ENCODE results near the gene PLA2G4A.

The PLA2G4A gene

GRCh38 chr1:186982116-186982515 is 153.4 kb downstream of the PLA2G4A start:
- no peak overlapping the region for H3K4me3 ChIP-seq (ENCODE audit: insufficient read depth, low read depth, low read length)
- H3K27ac ChIP-seq (ENCODE audit: insufficient read depth, low read depth, low read length, poor library complexity, severe bottlenecking), result no peak overlapping the region
- no peaks in the 10 kb centered on the region for H3K9me3 ChIP-seq (ENCODE audit: control insufficient read depth, low read length)
- H3K36me3 ChIP-seq (ENCODE audit: control insufficient read depth, insufficient read depth, low read length), result no peaks in the 10 kb centered on the region
- H3K27me3 ChIP-seq (ENCODE audit: control insufficient read depth, insufficient read depth, low read length, poor library complexity, severe bottlenecking), result no peaks in the 10 kb centered on the region
- WGBS, 2 experiments, result 94 to 95% methylated on average over 3 of the region's 3 CpGs
- no peaks in the 10 kb centered on the region for H3K4me1 ChIP-seq (ENCODE audit: control insufficient read depth, insufficient read depth, low read length)

- no peak overlapping the region for H3K27ac ChIP-seq (ENCODE audit: insufficient read depth, low read depth, low read length, poor library complexity, severe bottlenecking)
These were observed 154.6 kb downstream of the PLA2G4A start for GRCh38 chr1:186983327-186983726.

GRCh38 chr1:186984959-186985358 is 156.2 kb downstream of the PLA2G4A start:
- Histone ChIP-seq H3K4me1 (ENCODE audit: control insufficient read depth, insufficient read depth, low read length) (no peaks in the 10 kb centered on the region), H3K9me3 (ENCODE audit: control insufficient read depth, low read length) (no peaks in the 10 kb centered on the region), H3K27me3 (ENCODE audit: control insufficient read depth, insufficient read depth, low read length, poor library complexity, severe bottlenecking) (no peaks in the 10 kb centered on the region), H3K4me3 (ENCODE audit: insufficient read depth, low read depth, low read length) (no peak overlapping the region), H3K27ac (ENCODE audit: insufficient read depth, low read depth, low read length, poor library complexity, severe bottlenecking) (no peak overlapping the region), H3K36me3 (ENCODE audit: control insufficient read depth, insufficient read depth, low read length) (no peaks in the 10 kb centered on the region)
- 62 to 64% methylated on average over 4 of the region's 4 CpGs for WGBS, 2 experiments

More at GRCh38 chr1:186983327-186983726, 154.6 kb downstream of the PLA2G4A start:
- H3K4me3 ChIP-seq (ENCODE audit: insufficient read depth, low read depth, low read length), result no peak overlapping the region
- no peaks in the 10 kb centered on the region for H3K27me3 ChIP-seq (ENCODE audit: control insufficient read depth, insufficient read depth, low read length, poor library complexity, severe bottlenecking)
- H3K36me3 ChIP-seq (ENCODE audit: control insufficient read depth, insufficient read depth, low read length), result no peaks in the 10 kb centered on the region
- WGBS, 2 experiments, result 91% methylated on average over 4 of the region's 4 CpGs
- no peaks in the 10 kb centered on the region for H3K4me1 ChIP-seq (ENCODE audit: control insufficient read depth, insufficient read depth, low read length)
- no peaks in the 10 kb centered on the region for H3K9me3 ChIP-seq (ENCODE audit: control insufficient read depth, low read length)

- WGBS, 2 experiments, result 32 to 34% methylated on average over 2 of the region's 2 CpGs
- no peaks in the 10 kb centered on the region for H3K36me3 ChIP-seq (ENCODE audit: control insufficient read depth, insufficient read depth, low read length)
- H3K4me3 ChIP-seq (ENCODE audit: insufficient read depth, low read depth, low read length), result no peak overlapping the region
- no peaks in the 10 kb centered on the region for H3K27me3 ChIP-seq (ENCODE audit: control insufficient read depth, insufficient read depth, low read length, poor library complexity, severe bottlenecking)
- H3K27ac ChIP-seq (ENCODE audit: insufficient read depth, low read depth, low read length, poor library complexity, severe bottlenecking), result no peak overlapping the region
- H3K9me3 ChIP-seq (ENCODE audit: control insufficient read depth, low read length), result no peaks in the 10 kb centered on the region
- no peaks in the 10 kb centered on the region for H3K4me1 ChIP-seq (ENCODE audit: control insufficient read depth, insufficient read depth, low read length)
These were observed 157.2 kb downstream of the PLA2G4A start for GRCh38 chr1:186985889-186986491.

GRCh38 chr1:186987065-186987464 is 158.3 kb downstream of the PLA2G4A start:
- 82 to 84% methylated on average over 5 of the region's 5 CpGs for WGBS, 2 experiments
- no peak overlapping the region for H3K4me3 ChIP-seq (ENCODE audit: insufficient read depth, low read depth, low read length)
- H3K9me3 ChIP-seq (ENCODE audit: control insufficient read depth, low read length), result no peaks in the 10 kb centered on the region
- no peaks in the 10 kb centered on the region for H3K27me3 ChIP-seq (ENCODE audit: control insufficient read depth, insufficient read depth, low read length, poor library complexity, severe bottlenecking)
- no peak overlapping the region for H3K27ac ChIP-seq (ENCODE audit: insufficient read depth, low read depth, low read length, poor library complexity, severe bottlenecking)
- no peaks in the 10 kb centered on the region for H3K36me3 ChIP-seq (ENCODE audit: control insufficient read depth, insufficient read depth, low read length)
- H3K4me1 ChIP-seq (ENCODE audit: control insufficient read depth, insufficient read depth, low read length), result no peaks in the 10 kb centered on the region

- no peak overlapping the region for H3K4me3 ChIP-seq (ENCODE audit: insufficient read depth, low read depth, low read length)
- no peaks in the 10 kb centered on the region for H3K36me3 ChIP-seq (ENCODE audit: control insufficient read depth, insufficient read depth, low read length)
- H3K27ac ChIP-seq (ENCODE audit: insufficient read depth, low read depth, low read length, poor library complexity, severe bottlenecking), result no peak overlapping the region
- no peaks in the 10 kb centered on the region for H3K4me1 ChIP-seq (ENCODE audit: control insufficient read depth, insufficient read depth, low read length)
- no peaks in the 10 kb centered on the region for H3K27me3 ChIP-seq (ENCODE audit: control insufficient read depth, insufficient read depth, low read length, poor library complexity, severe bottlenecking)
- no peaks in the 10 kb centered on the region for H3K9me3 ChIP-seq (ENCODE audit: control insufficient read depth, low read length)
These were observed 159.0 kb downstream of the PLA2G4A start for GRCh38 chr1:186987769-186988168.

GRCh38 chr1:186993996-186994395 is 165.2 kb downstream of the PLA2G4A start:
- Histone ChIP-seq H3K27ac (ENCODE audit: insufficient read depth, low read depth, low read length, poor library complexity, severe bottlenecking) (no peak overlapping the region), H3K9me3 (ENCODE audit: control insufficient read depth, low read length) (no peaks in the 10 kb centered on the region), H3K4me1 (ENCODE audit: control insufficient read depth, insufficient read depth, low read length) (no peaks in the 10 kb centered on the region), H3K27me3 (ENCODE audit: control insufficient read depth, insufficient read depth, low read length, poor library complexity, severe bottlenecking) (no peaks in the 10 kb centered on the region), H3K36me3 (ENCODE audit: control insufficient read depth, insufficient read depth, low read length) (no peaks in the 10 kb centered on the region), H3K4me3 (ENCODE audit: insufficient read depth, low read depth, low read length) (no peak overlapping the region)
- 83 to 86% methylated on average over 3 of the region's 3 CpGs for WGBS, 2 experiments

- Histone ChIP-seq H3K27me3 (ENCODE audit: control insufficient read depth, insufficient read depth, low read length, poor library complexity, severe bottlenecking) (no peaks in the 10 kb centered on the region), H3K27ac (ENCODE audit: insufficient read depth, low read depth, low read length, poor library complexity, severe bottlenecking) (no peak overlapping the region), H3K36me3 (ENCODE audit: control insufficient read depth, insufficient read depth, low read length) (no peaks in the 10 kb centered on the region), H3K4me1 (ENCODE audit: control insufficient read depth, insufficient read depth, low read length) (no peaks in the 10 kb centered on the region), H3K4me3 (ENCODE audit: insufficient read depth, low read depth, low read length) (no peak overlapping the region), H3K9me3 (ENCODE audit: control insufficient read depth, low read length) (no peaks in the 10 kb centered on the region)
- WGBS, 2 experiments, result 93 to 100% methylated on average over 1 of the region's 1 CpG
These were observed 166.1 kb downstream of the PLA2G4A start for GRCh38 chr1:186994897-186995296.

- WGBS, 2 experiments, result 87 to 92% methylated on average over 1 of the region's 1 CpG
- Histone ChIP-seq H3K4me1 (ENCODE audit: control insufficient read depth, insufficient read depth, low read length) (no peaks in the 10 kb centered on the region), H3K9me3 (ENCODE audit: control insufficient read depth, low read length) (no peaks in the 10 kb centered on the region), H3K27ac (ENCODE audit: insufficient read depth, low read depth, low read length, poor library complexity, severe bottlenecking) (no peak overlapping the region), H3K4me3 (ENCODE audit: insufficient read depth, low read depth, low read length) (no peak overlapping the region), H3K27me3 (ENCODE audit: control insufficient read depth, insufficient read depth, low read length, poor library complexity, severe bottlenecking) (no peaks in the 10 kb centered on the region), H3K36me3 (ENCODE audit: control insufficient read depth, insufficient read depth, low read length) (no peaks in the 10 kb centered on the region)
These were observed 168.1 kb downstream of the PLA2G4A start for GRCh38 chr1:186996816-186997215.

GRCh38 chr1:186997877-186998276 is 169.1 kb downstream of the PLA2G4A start:
- H3K4me1 ChIP-seq (ENCODE audit: control insufficient read depth, insufficient read depth, low read length), result no peaks in the 10 kb centered on the region
- H3K27ac ChIP-seq (ENCODE audit: insufficient read depth, low read depth, low read length, poor library complexity, severe bottlenecking), result no peak overlapping the region
- no peak overlapping the region for H3K4me3 ChIP-seq (ENCODE audit: insufficient read depth, low read depth, low read length)
- H3K36me3 ChIP-seq (ENCODE audit: control insufficient read depth, insufficient read depth, low read length), result no peaks in the 10 kb centered on the region
- H3K27me3 ChIP-seq (ENCODE audit: control insufficient read depth, insufficient read depth, low read length, poor library complexity, severe bottlenecking), result no peaks in the 10 kb centered on the region
- no peaks in the 10 kb centered on the region for H3K9me3 ChIP-seq (ENCODE audit: control insufficient read depth, low read length)
- 100% methylated on average over 1 of the region's 1 CpG for WGBS, 2 experiments

GRCh38 chr1:186999506-186999905 is 170.8 kb downstream of the PLA2G4A start:
- Histone ChIP-seq H3K9me3 (ENCODE audit: control insufficient read depth, low read length) (no peaks in the 10 kb centered on the region), H3K4me1 (ENCODE audit: control insufficient read depth, insufficient read depth, low read length) (no peaks in the 10 kb centered on the region), H3K36me3 (ENCODE audit: control insufficient read depth, insufficient read depth, low read length) (no peaks in the 10 kb centered on the region), H3K27ac (ENCODE audit: insufficient read depth, low read depth, low read length, poor library complexity, severe bottlenecking) (no peak overlapping the region), H3K27me3 (ENCODE audit: control insufficient read depth, insufficient read depth, low read length, poor library complexity, severe bottlenecking) (no peaks in the 10 kb centered on the region), H3K4me3 (ENCODE audit: insufficient read depth, low read depth, low read length) (no peak overlapping the region)
- 93 to 95% methylated on average over 5 of the region's 6 CpGs for WGBS, 2 experiments

All from ectodermal cell (in vitro differentiated cells).